HepG2 (cell line): Measurements from ENCODE around the gene COPZ1. TPM values are rescaled to one million over a fixed set of nuclear protein-coding genes. Genes with fewer than 3 reads are reported as not detected.

ENCODE experiments used
- ATAC-seq: fragments of 200-7000 bp; cut with Tn5 transposase; 3 replicates; pipeline ENCODE4 v1.9.1; 2020; ENCODE audit warnings: mild to moderate bottlenecking, moderate library complexity
- BruUV-seq: library from RNA; stranded (reverse); fragments of 400-500 nt; replicated peaks from 2 replicates; lab custom pipeline; 2021; lab: Mats Ljungman, UMichigan
- CTCF ChIA-PET: fragments of 300-600 bp; formaldehyde crosslinking; extraction: SDS; loops from one replicate; lab custom pipeline; 2021; ENCODE audit warnings: low total read pairs, inconsistent platforms, low intra/inter-chr PET ratio; lab: Yijun Ruan, JAX
- POLR2A ChIA-PET: fragments of 350-600 bp; sonication (Branson Sonifier 250); formaldehyde crosslinking; loops from one replicate; lab custom pipeline; 2020; ENCODE audit warnings: antibody characterized with exemption, inconsistent platforms; lab: Yijun Ruan, JAX
- DNase-seq: peaks from one replicate; pipeline ENCODE4 v3.0.0-alpha.2; 2015; ENCODE audit warnings: low spot score
- FAIRE-seq: peaks from 3 replicates; lab custom pipeline; 2011; peaks lifted over from hg19 to GRCh38; lab: Jason Lieb, UNC
- H2AFZ ChIP-seq: one replicate; pipeline ENCODE4 v1.6.1; 2011; ENCODE audit warnings: low read length, inconsistent platforms
- H3K27ac ChIP-seq: fragments of 300-600 bp; 3 replicates; pipeline ENCODE4 v1.8.0; 2011; ENCODE audit warnings: mixed run types, mild to moderate bottlenecking, mixed read lengths, low read length, inconsistent platforms; ENCODE audit not compliant: insufficient read depth; ENCODE audit errors: extremely low read length
- H3K27me3 ChIP-seq, 2 experiments: fragments of 200-600 bp in 1 of 2; 2 replicates in 1 of 2; 3 replicates in 1 of 2; pipeline versions ENCODE4 v1.6.0 to v1.8.0; 2011; ENCODE audit warnings: low read length in 2 of 2, mild to moderate bottlenecking in 2 of 2, moderate library complexity in 2 of 2, inconsistent platforms in 1 of 2; ENCODE audit not compliant: insufficient read depth in 2 of 2, control insufficient read depth in 1 of 2
- H3K36me3 ChIP-seq, 2 experiments: fragments of 200-600 bp in 1 of 2; replicated peaks in 1 of 2; 2 replicates in 1 of 2; 3 replicates in 1 of 2; pipeline versions ENCODE4 v1.5.1 to v1.8.0; 2011; ENCODE audit warnings: low read length in 2 of 2, inconsistent platforms in 1 of 2; ENCODE audit not compliant: insufficient read depth in 2 of 2, control insufficient read depth in 1 of 2
- H3K4me1 ChIP-seq: 2 replicates; pipeline ENCODE4 v1.5.1; 2012; ENCODE audit warnings: low read length, inconsistent platforms; ENCODE audit not compliant: insufficient read depth
- H3K4me2 ChIP-seq: 2 replicates; pipeline ENCODE4 v1.6.0; 2011; ENCODE audit warnings: low read depth, low read length, inconsistent platforms
- H3K4me3 ChIP-seq, 3 experiments: fragments of 200-600 bp in 1 of 3; sonication (generic), shearing (Covaris generic) in 1 of 3; replicated peaks in 1 of 3; 2 replicates each; pipeline ENCODE4 v1.5.1; 2011 to 2016; ENCODE audit warnings: low read length in 3 of 3, inconsistent platforms in 2 of 3, low read depth in 2 of 3, mild to moderate bottlenecking in 2 of 3, control low read depth in 1 of 3, mixed read lengths in 1 of 3; ENCODE audit not compliant: insufficient read depth in 1 of 3
- H3K79me2 ChIP-seq: one replicate; pipeline ENCODE4 v1.6.1; 2011; ENCODE audit warnings: low read length, inconsistent platforms; ENCODE audit not compliant: insufficient read depth
- H3K9ac ChIP-seq: 2 replicates; pipeline ENCODE4 v1.6.0; 2011; ENCODE audit warnings: mild to moderate bottlenecking, low read depth, low read length, inconsistent platforms; ENCODE audit not compliant: insufficient read depth
- H3K9me3 ChIP-seq: 2 replicates; pipeline ENCODE4 v1.5.1; 2012; ENCODE audit warnings: mild to moderate bottlenecking, low read length
- H4K20me1 ChIP-seq: 2 replicates; pipeline ENCODE4 v1.6.0; 2011; ENCODE audit warnings: inconsistent platforms, mild to moderate bottlenecking, low read length, moderate library complexity; ENCODE audit not compliant: insufficient read depth
- HES4 ChIP-seq: sonication (generic); formaldehyde crosslinking; IDR thresholded peaks from 2 replicates; pipeline ENCODE4 v1.9.0; 2021; ENCODE audit warnings: mild to moderate bottlenecking, missing genetic modification reagents, borderline replicate concordance
- MAFF ChIP-seq: IDR thresholded peaks from 2 replicates; pipeline ENCODE4 v1.6.1; 2011; ENCODE audit warnings: low read depth, low read length, improper control_type of control experiment
- MEIS2 ChIP-seq: sonication (generic); formaldehyde crosslinking; IDR thresholded peaks from 2 replicates; pipeline ENCODE4 v1.9.0; 2021; ENCODE audit warnings: mild to moderate bottlenecking, missing genetic modification reagents
- MIXL1 ChIP-seq: IDR thresholded peaks from 2 replicates; pipeline ENCODE4 v1.6.1; 2016
- MYC ChIP-seq: sonication (generic); formaldehyde crosslinking; IDR thresholded peaks from 2 replicates; pipeline ENCODE4 v1.9.0; 2021; ENCODE audit warnings: missing genetic modification reagents, borderline replicate concordance
- NKX3-1 ChIP-seq: sonication (generic); formaldehyde crosslinking; IDR thresholded peaks from 2 replicates; pipeline ENCODE4 v1.5.0; 2020; ENCODE audit warnings: missing genetic modification reagents
- POLR2A ChIP-seq, 2 experiments: IDR thresholded peaks; 2 replicates each; pipeline ENCODE4 v1.6.1; 2011; ENCODE audit warnings: low read depth in 2 of 2, low read length in 2 of 2, mild to moderate bottlenecking in 1 of 2, moderate library complexity in 1 of 2; ENCODE audit not compliant: insufficient read depth in 1 of 2
- U2AF1 ChIP-seq: fragments of 200-400 bp; formaldehyde crosslinking; optimal IDR thresholded peaks from 2 replicates; pipeline ENCODE3; 2017; ENCODE audit warnings: mild to moderate bottlenecking, low read depth, low read length
- ZNF333 ChIP-seq: sonication (generic); formaldehyde crosslinking; IDR thresholded peaks from 2 replicates; pipeline ENCODE4 v1.4.0; 2020; ENCODE audit warnings: mild to moderate bottlenecking, missing genetic modification reagents, borderline replicate concordance
- WGBS: methylation state at CpG from one replicate; pipeline ENCODE4 v1.1.6; 2017; ENCODE audit warnings: low lambda C conversion rate; 5-methylcytosine and 5-hydroxymethylcytosine counted together
- in situ Hi-C: cut with HindIII; loops from 2 replicates; pipeline ENCODE4 v1.10.0; 2017; ENCODE audit warnings: low pct_unique_long_range_greater_than_20kb; ENCODE audit not compliant: extremely low pct_ligation_motif_present
- intact Hi-C: fragments of 100-400 bp; cut with micrococcal nuclease; formaldehyde crosslinking; loops from one replicate; pipeline ENCODE4 v1.10.0; 2022; ENCODE audit not compliant: unreplicated experiment
- polyA plus RNA-seq, 8 experiments: library from polyadenylated mRNA; depleted of rRNA in 3 of 8; stranded (reverse) in 7 of 8; unstranded in 1 of 8; fragments of >200 nt; fragmentation: Illumina TruSeq in 4 of 8; extraction: Trizol in 4 of 8; gene quantifications; 2 replicates each; pipeline versions ENCODE4 v1.2.1 to v1.2.3, GENCODE V29; 2011 to 2016; ENCODE audit warnings: low read depth in 4 of 8, missing spikeins in 1 of 8, mixed read lengths in 1 of 8; ENCODE audit not compliant: insufficient read depth in 1 of 8
- total RNA-seq, 5 experiments: library from RNA; depleted of rRNA; stranded (reverse); fragments of >200 nt; fragmentation: Illumina TruSeq; extraction: Trizol; gene quantifications; 2 replicates each; pipeline ENCODE4 v1.2.3, GENCODE V29; 2016; ENCODE audit warnings: low read depth in 1 of 5
- TF ChIP-seq, protein P1 (sequence below): sonication (generic); formaldehyde crosslinking; IDR thresholded peaks from 2 replicates; pipeline ENCODE4 v1.4.0; 2020; ENCODE audit warnings: missing genetic modification reagents, borderline replicate concordance

The COPZ1 gene
- total and polyA plus RNA-seq, 2 of the 13 experiments (the other 11 are each of a cell fraction or from before 2014, with no cell fraction given): 125 to 184 TPM

DNA sequence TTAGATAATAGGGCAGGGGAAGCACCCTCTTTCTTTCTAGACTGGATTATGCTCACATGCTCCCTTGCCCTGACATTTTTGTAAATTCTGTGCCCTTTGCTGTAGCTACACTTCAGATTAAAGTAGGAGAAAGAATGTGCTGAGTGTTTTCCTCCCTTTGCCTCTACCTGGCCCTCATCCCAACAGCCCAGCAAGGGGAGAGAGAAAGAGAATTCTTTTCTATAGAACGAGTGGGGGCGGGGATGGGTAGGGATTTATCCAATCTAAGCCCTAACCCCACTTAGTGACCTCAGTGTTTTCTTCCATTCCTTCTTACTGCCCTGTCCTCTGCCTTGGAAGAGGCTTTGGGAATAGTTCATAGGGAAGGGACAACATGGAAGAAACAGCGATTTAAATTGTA is 25.8 kb downstream of the COPZ1 start:
- FAIRE-seq: no peak
- no peak overlapping the region for H3K4me3 ChIP-seq
- ChIA-PET CTCF (no interaction called here), POLR2A (no interaction called here)
- TF ChIP-seq NKX3-1 (CRISPR knock-in tag): no peak
- TF ChIP-seq MIXL1 (CRISPR knock-in tag): no peak
- TF ChIP-seq MAFF: no peak
- no peak for TF ChIP-seq HES4 (CRISPR knock-in tag)
- TF ChIP-seq U2AF1: no peak
- TF ChIP-seq MEIS2 (CRISPR knock-in tag): no peak
- no TSS peak for BruUV-seq
- H4K20me1 ChIP-seq: no peaks in the 10 kb centered on the region
- H3K27ac ChIP-seq: no peak overlapping the region
- in situ Hi-C loops: no loop called here
- intact Hi-C loops: no loop called here
- no peak overlapping the region for H3K9ac ChIP-seq
- peaks cover 24 to 48% of the 10 kb centered on the region in 2 experiments for H3K36me3 ChIP-seq
- no peaks in the 10 kb centered on the region for H3K27me3 ChIP-seq
- ATAC-seq: no peak
- H3K4me1 ChIP-seq: peaks cover 26% of the 10 kb centered on the region
- H2AFZ ChIP-seq: no peak overlapping the region
- 90% methylated on average over 3 of the region's 3 CpGs for WGBS
- no peak for DNase-seq
- H3K4me2 ChIP-seq: no peak overlapping the region
- H3K9me3 ChIP-seq: no peaks in the 10 kb centered on the region
- H3K79me2 ChIP-seq: no peaks in the 10 kb centered on the region

DNA sequence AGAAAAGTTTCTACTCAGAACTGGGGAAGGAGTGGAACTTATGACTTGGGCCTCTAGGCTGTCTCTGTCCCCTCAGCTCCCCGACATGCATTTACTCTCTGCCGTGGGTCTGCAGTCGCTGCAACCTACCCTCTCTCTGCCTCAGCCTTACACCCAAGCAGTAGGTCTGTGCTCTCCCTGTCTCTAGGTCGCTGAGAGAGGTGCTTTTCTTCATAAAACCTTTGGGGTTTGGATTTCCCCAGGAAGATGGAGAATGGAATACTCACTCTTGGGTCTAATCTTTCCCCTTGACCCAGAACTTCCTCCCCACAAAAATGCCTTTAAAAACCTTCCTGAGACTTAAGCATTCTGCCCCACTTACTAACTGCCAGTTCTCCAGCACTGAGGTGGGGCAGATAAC is 26.4 kb downstream of the COPZ1 start:
- DNase-seq (no peak), ATAC-seq (no peak), FAIRE-seq (no peak)
- ChIA-PET CTCF (no interaction called here), POLR2A (interaction anchor here (1.0 kb wide), 1 partner anchor 71 kb away, joined by 3 read pairs; the partner anchor contains the start of genes CBX5 and HNRNPA1)
- H3K36me3 ChIP-seq: peaks cover 24 to 45% of the 10 kb centered on the region in 2 experiments
- whole genome bisulfite sequencing: 94% methylated on average over 4 of the region's 4 CpGs
- BruUV-seq: TSS peak; percentile 54
- no peak overlapping the region for H3K4me2 ChIP-seq
- intact Hi-C loops (no loop called here), in situ Hi-C loops (no loop called here)
- no peak overlapping the region for H3K9ac ChIP-seq
- H3K4me3 ChIP-seq: no peak overlapping the region
- H3K9me3 ChIP-seq: no peaks in the 10 kb centered on the region
- H2AFZ ChIP-seq: no peak overlapping the region
- H4K20me1 ChIP-seq: no peaks in the 10 kb centered on the region
- H3K79me2 ChIP-seq: no peaks in the 10 kb centered on the region
- H3K27ac ChIP-seq: no peak overlapping the region
- TF ChIP-seq, protein P1, sequence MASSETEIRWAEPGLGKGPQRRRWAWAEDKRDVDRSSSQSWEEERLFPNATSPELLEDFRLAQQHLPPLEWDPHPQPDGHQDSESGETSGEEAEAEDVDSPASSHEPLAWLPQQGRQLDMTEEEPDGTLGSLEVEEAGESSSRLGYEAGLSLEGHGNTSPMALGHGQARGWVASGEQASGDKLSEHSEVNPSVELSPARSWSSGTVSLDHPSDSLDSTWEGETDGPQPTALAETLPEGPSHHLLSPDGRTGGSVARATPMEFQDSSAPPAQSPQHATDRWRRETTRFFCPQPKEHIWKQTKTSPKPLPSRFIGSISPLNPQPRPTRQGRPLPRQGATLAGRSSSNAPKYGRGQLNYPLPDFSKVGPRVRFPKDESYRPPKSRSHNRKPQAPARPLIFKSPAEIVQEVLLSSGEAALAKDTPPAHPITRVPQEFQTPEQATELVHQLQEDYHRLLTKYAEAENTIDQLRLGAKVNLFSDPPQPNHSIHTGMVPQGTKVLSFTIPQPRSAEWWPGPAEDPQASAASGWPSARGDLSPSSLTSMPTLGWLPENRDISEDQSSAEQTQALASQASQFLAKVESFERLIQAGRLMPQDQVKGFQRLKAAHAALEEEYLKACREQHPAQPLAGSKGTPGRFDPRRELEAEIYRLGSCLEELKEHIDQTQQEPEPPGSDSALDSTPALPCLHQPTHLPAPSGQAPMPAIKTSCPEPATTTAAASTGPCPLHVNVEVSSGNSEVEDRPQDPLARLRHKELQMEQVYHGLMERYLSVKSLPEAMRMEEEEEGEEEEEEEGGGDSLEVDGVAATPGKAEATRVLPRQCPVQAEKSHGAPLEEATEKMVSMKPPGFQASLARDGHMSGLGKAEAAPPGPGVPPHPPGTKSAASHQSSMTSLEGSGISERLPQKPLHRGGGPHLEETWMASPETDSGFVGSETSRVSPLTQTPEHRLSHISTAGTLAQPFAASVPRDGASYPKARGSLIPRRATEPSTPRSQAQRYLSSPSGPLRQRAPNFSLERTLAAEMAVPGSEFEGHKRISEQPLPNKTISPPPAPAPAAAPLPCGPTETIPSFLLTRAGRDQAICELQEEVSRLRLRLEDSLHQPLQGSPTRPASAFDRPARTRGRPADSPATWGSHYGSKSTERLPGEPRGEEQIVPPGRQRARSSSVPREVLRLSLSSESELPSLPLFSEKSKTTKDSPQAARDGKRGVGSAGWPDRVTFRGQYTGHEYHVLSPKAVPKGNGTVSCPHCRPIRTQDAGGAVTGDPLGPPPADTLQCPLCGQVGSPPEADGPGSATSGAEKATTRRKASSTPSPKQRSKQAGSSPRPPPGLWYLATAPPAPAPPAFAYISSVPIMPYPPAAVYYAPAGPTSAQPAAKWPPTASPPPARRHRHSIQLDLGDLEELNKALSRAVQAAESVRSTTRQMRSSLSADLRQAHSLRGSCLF (CRISPR knock-in tag): no peak
- no peak for TF ChIP-seq ZNF333
- TF ChIP-seq POLR2A (IDR thresholded peaks at IDR 0.05; ENCODE audit: insufficient read depth in 1 of 2, low read depth in 2 of 2, low read length in 2 of 2): no peak
- TF ChIP-seq MYC: no peak
- H3K27me3 ChIP-seq: no peaks in the 10 kb centered on the region
- peaks cover 26% of the 10 kb centered on the region for H3K4me1 ChIP-seq
